HepG2 (cell line): ENCODE data around the gene PRTN3. TPM values are rescaled to one million over a fixed set of nuclear protein-coding genes. Genes with fewer than 3 reads are reported as not detected.

Experiments
- DBP ChIP-seq: sonication (generic); formaldehyde crosslinking; IDR thresholded peaks from 2 replicates; pipeline ENCODE4 v1.4.0; 2020; ENCODE audit warnings: missing genetic modification reagents; ENCODE audit errors: not compliant biosample characterization
- DR1 ChIP-seq: sonication (generic); formaldehyde crosslinking; IDR thresholded peaks from 2 replicates; pipeline ENCODE4 v1.8.0; 2021; ENCODE audit warnings: mild to moderate bottlenecking, missing genetic modification reagents, inconsistent platforms
- ELF3 ChIP-seq: IDR thresholded peaks from 2 replicates; pipeline ENCODE4 v1.6.1; 2016; ENCODE audit warnings: missing genetic modification reagents, missing compliant biosample characterization
- HDAC6 ChIP-seq: fragments of 200-600 bp; sonication (generic); IDR thresholded peaks from 2 replicates; pipeline ENCODE4 v1.7.0; 2017; ENCODE audit warnings: mild to moderate bottlenecking, antibody characterized with exemption, low read length, low read depth
- HNF4G ChIP-seq, 2 experiments: sonication (generic) in 1 of 2; formaldehyde crosslinking in 1 of 2; IDR thresholded peaks; 2 replicates each; pipeline versions ENCODE4 v1.4.0 to v1.6.1; 2011 to 2020; ENCODE audit warnings: borderline replicate concordance in 2 of 2, low read depth in 2 of 2, mild to moderate bottlenecking in 2 of 2, low read length in 1 of 2, missing genetic modification reagents in 1 of 2, moderate library complexity in 1 of 2
- JDP2 ChIP-seq: sonication (generic); formaldehyde crosslinking; IDR thresholded peaks from 2 replicates; pipeline ENCODE4 v1.8.1; 2022; ENCODE audit warnings: missing genetic modification reagents, borderline replicate concordance
- JUN ChIP-seq: sonication (generic); formaldehyde crosslinking; IDR thresholded peaks from 2 replicates; pipeline ENCODE4 v1.4.0; 2020; ENCODE audit warnings: mild to moderate bottlenecking, missing genetic modification reagents
- KDM5A ChIP-seq: fragments of 200-600 bp; sonication (generic); IDR thresholded peaks from 2 replicates; pipeline ENCODE4 v1.7.0; 2018; ENCODE audit warnings: antibody characterized with exemption, mild to moderate bottlenecking, low read length, borderline replicate concordance
- RBFOX2 ChIP-seq: fragments of 200-400 bp; formaldehyde crosslinking; IDR thresholded peaks from 2 replicates; pipeline ENCODE4 v1.6.1; 2017; ENCODE audit warnings: low read depth, mild to moderate bottlenecking, low read length
- TFDP2 ChIP-seq: sonication (generic); formaldehyde crosslinking; IDR thresholded peaks from 2 replicates; pipeline ENCODE4 v1.4.0; 2020; ENCODE audit warnings: missing genetic modification reagents
- ZNF224 ChIP-seq: sonication (generic); formaldehyde crosslinking; IDR thresholded peaks from 2 replicates; pipeline ENCODE4 v1.5.0; 2020; ENCODE audit warnings: mild to moderate bottlenecking, missing genetic modification reagents
- ZNF253 ChIP-seq: sonication (generic); formaldehyde crosslinking; IDR thresholded peaks from 2 replicates; pipeline ENCODE4 v1.8.0; 2022; ENCODE audit warnings: mild to moderate bottlenecking, missing genetic modification reagents, borderline replicate concordance
- ZNF260 ChIP-seq: sonication (generic); formaldehyde crosslinking; IDR thresholded peaks from 2 replicates; pipeline ENCODE4 v1.4.0; 2020; ENCODE audit warnings: missing genetic modification reagents, low read depth, mild to moderate bottlenecking, borderline replicate concordance
- ZNF616 ChIP-seq: sonication (generic); formaldehyde crosslinking; IDR thresholded peaks from 2 replicates; pipeline ENCODE4 v1.5.0; 2020; ENCODE audit warnings: low read depth, mild to moderate bottlenecking, missing genetic modification reagents
- ZNF629 ChIP-seq: sonication (generic); formaldehyde crosslinking; conservative IDR thresholded peaks from 2 replicates; pipeline ENCODE4 v1.5.0; 2020; ENCODE audit warnings: missing genetic modification reagents
- ZNF770 ChIP-seq: sonication (generic); formaldehyde crosslinking; IDR thresholded peaks from 2 replicates; pipeline ENCODE4 v1.5.0; 2020; ENCODE audit warnings: mild to moderate bottlenecking, missing genetic modification reagents
- polyA plus RNA-seq, 8 experiments: library from polyadenylated mRNA; depleted of rRNA in 3 of 8; stranded (reverse) in 7 of 8; unstranded in 1 of 8; fragments of >200 nt; fragmentation: Illumina TruSeq in 4 of 8; extraction: Trizol in 4 of 8; gene quantifications; 2 replicates each; pipeline versions ENCODE4 v1.2.1 to v1.2.3, GENCODE V29; 2011 to 2016; ENCODE audit warnings: low read depth in 4 of 8, missing spikeins in 1 of 8, mixed read lengths in 1 of 8; ENCODE audit not compliant: insufficient read depth in 1 of 8
- total RNA-seq, 5 experiments: library from RNA; depleted of rRNA; stranded (reverse); fragments of >200 nt; fragmentation: Illumina TruSeq; extraction: Trizol; gene quantifications; 2 replicates each; pipeline ENCODE4 v1.2.3, GENCODE V29; 2016; ENCODE audit warnings: low read depth in 1 of 5
- TF ChIP-seq, protein P1 (sequence below): sonication (generic); formaldehyde crosslinking; IDR thresholded peaks from 2 replicates; pipeline ENCODE4 v1.4.0; 2020; ENCODE audit warnings: missing genetic modification reagents

PRTN3 gene
- total and polyA plus RNA-seq, 2 of the 13 experiments (the other 11 are each of a cell fraction or from before 2014, with no cell fraction given), result not detected

DNA sequence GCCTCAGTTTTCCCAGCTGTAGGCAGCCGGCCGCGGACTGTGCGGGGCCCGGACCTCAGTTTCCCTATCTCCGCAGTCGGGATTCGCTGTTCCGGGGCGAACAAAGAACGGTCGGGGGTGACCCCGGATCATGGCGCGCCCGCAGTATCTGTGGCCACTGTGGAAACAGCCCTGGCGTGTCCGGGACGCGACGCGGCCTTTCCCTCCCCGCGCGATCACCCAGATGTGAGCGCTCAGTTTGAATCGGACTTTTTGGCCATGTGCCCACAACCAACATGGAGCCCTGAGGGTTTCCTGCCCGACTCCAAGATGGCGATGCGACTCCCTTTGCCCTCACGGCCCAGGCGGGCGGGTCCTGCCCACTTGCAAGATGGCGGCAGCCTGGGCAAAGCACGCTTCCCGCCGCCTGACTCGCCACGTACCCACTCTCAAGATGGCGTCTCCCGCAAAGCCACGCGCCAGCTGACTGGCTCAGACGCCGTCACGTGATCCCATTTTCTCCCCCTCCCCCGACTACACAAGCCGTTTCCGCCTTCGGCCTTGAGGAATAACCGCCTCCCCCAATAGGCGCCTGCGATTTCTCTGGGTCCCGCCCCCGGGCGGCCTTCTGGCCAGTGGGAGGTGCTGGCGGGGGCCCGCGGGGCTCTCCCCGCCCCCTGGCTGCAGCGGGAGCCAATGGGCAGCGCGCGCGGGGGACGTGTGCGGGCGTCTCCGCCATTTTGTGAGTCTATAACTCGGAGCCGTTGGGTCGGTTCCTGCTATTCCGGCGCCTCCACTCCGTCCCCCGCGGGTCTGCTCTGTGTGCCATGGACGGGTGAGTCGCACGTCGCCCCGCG, 43.9 kb upstream of the PRTN3 start, which contains the start of gene PTBP1 (continued):
- TF ChIP-seq DR1 (CRISPR knock-in tag) (peak; percentile 74), HNF4G (IDR thresholded peaks at IDR 0.05; ENCODE audit: borderline replicate concordance, low read depth, low read length) (no peak; the same call in 1 of the 2 replicates), HNF4G (CRISPR knock-in tag; IDR thresholded peaks at IDR 0.05; ENCODE audit: borderline replicate concordance, low read depth) (no peak; the same call in 1 of the 2 replicates), JDP2 (no peak), ELF3 (CRISPR knock-in tag) (peak; percentile 83), ZNF224 (CRISPR knock-in tag) (no peak), TFDP2 (CRISPR knock-in tag) (peak; percentile 96), ZNF616 (CRISPR knock-in tag) (no peak; the same call in 1 of the 2 replicates), HDAC6 (no peak), DBP (CRISPR knock-in tag) (no peak), ZNF253 (peak; percentile 54; the same call in 1 of the 2 replicates), ZNF629 (CRISPR knock-in tag) (peak; percentile 57), JUN (CRISPR knock-in tag) (no peak), ZNF770 (peak; percentile 23; the same call in 1 of the 2 replicates), ZNF260 (CRISPR knock-in tag) (no peak), RBFOX2 (peak; percentile 32), KDM5A (no peak; the same call in 1 of the 2 replicates)
- TF ChIP-seq, protein P1, sequence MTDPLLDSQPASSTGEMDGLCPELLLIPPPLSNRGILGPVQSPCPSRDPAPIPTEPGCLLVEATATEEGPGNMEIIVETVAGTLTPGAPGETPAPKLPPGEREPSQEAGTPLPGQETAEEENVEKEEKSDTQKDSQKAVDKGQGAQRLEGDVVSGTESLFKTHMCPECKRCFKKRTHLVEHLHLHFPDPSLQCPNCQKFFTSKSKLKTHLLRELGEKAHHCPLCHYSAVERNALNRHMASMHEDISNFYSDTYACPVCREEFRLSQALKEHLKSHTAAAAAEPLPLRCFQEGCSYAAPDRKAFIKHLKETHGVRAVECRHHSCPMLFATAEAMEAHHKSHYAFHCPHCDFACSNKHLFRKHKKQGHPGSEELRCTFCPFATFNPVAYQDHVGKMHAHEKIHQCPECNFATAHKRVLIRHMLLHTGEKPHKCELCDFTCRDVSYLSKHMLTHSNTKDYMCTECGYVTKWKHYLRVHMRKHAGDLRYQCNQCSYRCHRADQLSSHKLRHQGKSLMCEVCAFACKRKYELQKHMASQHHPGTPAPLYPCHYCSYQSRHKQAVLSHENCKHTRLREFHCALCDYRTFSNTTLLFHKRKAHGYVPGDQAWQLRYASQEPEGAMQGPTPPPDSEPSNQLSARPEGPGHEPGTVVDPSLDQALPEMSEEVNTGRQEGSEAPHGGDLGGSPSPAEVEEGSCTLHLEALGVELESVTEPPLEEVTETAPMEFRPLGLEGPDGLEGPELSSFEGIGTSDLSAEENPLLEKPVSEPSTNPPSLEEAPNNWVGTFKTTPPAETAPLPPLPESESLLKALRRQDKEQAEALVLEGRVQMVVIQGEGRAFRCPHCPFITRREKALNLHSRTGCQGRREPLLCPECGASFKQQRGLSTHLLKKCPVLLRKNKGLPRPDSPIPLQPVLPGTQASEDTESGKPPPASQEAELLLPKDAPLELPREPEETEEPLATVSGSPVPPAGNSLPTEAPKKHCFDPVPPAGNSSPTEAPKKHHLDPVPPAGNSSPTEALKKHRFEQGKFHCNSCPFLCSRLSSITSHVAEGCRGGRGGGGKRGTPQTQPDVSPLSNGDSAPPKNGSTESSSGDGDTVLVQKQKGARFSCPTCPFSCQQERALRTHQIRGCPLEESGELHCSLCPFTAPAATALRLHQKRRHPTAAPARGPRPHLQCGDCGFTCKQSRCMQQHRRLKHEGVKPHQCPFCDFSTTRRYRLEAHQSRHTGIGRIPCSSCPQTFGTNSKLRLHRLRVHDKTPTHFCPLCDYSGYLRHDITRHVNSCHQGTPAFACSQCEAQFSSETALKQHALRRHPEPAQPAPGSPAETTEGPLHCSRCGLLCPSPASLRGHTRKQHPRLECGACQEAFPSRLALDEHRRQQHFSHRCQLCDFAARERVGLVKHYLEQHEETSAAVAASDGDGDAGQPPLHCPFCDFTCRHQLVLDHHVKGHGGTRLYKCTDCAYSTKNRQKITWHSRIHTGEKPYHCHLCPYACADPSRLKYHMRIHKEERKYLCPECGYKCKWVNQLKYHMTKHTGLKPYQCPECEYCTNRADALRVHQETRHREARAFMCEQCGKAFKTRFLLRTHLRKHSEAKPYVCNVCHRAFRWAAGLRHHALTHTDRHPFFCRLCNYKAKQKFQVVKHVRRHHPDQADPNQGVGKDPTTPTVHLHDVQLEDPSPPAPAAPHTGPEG (CRISPR knock-in tag), result peak; percentile 69
